Activated CD8-positive, alpha-beta memory T cell treated with anti-CD3 and anti-CD28 coated beads, Interleukin-2, amount 50 U/mL, for 24 hours (primary cell): Measurements from ENCODE around the gene PHF20.
"Not testable (repeated sequence)": the region's sequence is repeated elsewhere in the genome, so short reads cannot be mapped to it uniquely, and the experiment has no call there.

Experiments used
- DNase-seq: peaks from one replicate; pipeline ENCODE4 v3.0.0-alpha.2; 2020; ENCODE audit errors: extremely low read depth

Gene PHF20

GRCh38 chr20:35739294-35740163 is 32.3 kb upstream of the PHF20 start:
- DNase-seq = no peak

- DNase-seq = peak; percentile 98
Measured at GRCh38 chr20:35741892-35742740, 29.7 kb upstream of the PHF20 start, which contains the start of gene RBM39. RBM39 (minus strand) TSS chr20:35742260; CDS start chr20:35740874, 1,386 bp downstream.

- DNase-seq = no peak
Measured at GRCh38 chr20:35742741-35743523, 28.9 kb upstream of the PHF20 start.

GRCh38 chr20:35743693-35744491 is 27.9 kb upstream of the PHF20 start:
- DNase-seq = no peak

- not testable (repeated sequence) for DNase-seq
Measured at GRCh38 chr20:35744492-35744841, 27.3 kb upstream of the PHF20 start.

GRCh38 chr20:35750611-35751010 is 21.2 kb upstream of the PHF20 start:
- DNase-seq = no peak

- DNase-seq = no peak
Measured at GRCh38 chr20:35756404-35756803, 15.4 kb upstream of the PHF20 start.

- DNase-seq = no peak
Measured at GRCh38 chr20:35757098-35757705, 14.6 kb upstream of the PHF20 start.

- DNase-seq = not testable (repeated sequence)
Measured at GRCh38 chr20:35761548-35761947, 10.3 kb upstream of the PHF20 start.

GRCh38 chr20:35762461-35762860 is 9.4 kb upstream of the PHF20 start:
- DNase-seq = no peak

GRCh38 chr20:35764936-35765335 is 6.9 kb upstream of the PHF20 start:
- not testable (repeated sequence) for DNase-seq

GRCh38 chr20:35766843-35767242 is 5.0 kb upstream of the PHF20 start:
- DNase-seq = no peak

- peak; percentile 42 for DNase-seq
Measured at GRCh38 chr20:35767683-35768481, 3.9 kb upstream of the PHF20 start.

- no peak for DNase-seq
Measured at GRCh38 chr20:35768731-35769664, 2.8 kb upstream of the PHF20 start.

- DNase-seq = no peak
Measured at GRCh38 chr20:35771367-35771688, 487 bp upstream of the PHF20 start.

- no peak for DNase-seq
Measured at GRCh38 chr20:35772563-35773058, 796 bp downstream of the PHF20 start.

GRCh38 chr20:35773154-35773751 is 1.4 kb downstream of the PHF20 start:
- no peak for DNase-seq

GRCh38 chr20:35774391-35774790 is 2.6 kb downstream of the PHF20 start:
- no peak for DNase-seq
